ENCODE results near the gene HSH2D.

Gene HSH2D

GRCh38 chr19:16198370-16198651, 54.8 kb downstream of the HSH2D start:
- peak overlapping the region; percentile 98 for H3K4me3 ChIP-seq (replicated peaks; ENCODE audit: low read depth, low read length)
- TF ChIP-seq, protein P1, sequence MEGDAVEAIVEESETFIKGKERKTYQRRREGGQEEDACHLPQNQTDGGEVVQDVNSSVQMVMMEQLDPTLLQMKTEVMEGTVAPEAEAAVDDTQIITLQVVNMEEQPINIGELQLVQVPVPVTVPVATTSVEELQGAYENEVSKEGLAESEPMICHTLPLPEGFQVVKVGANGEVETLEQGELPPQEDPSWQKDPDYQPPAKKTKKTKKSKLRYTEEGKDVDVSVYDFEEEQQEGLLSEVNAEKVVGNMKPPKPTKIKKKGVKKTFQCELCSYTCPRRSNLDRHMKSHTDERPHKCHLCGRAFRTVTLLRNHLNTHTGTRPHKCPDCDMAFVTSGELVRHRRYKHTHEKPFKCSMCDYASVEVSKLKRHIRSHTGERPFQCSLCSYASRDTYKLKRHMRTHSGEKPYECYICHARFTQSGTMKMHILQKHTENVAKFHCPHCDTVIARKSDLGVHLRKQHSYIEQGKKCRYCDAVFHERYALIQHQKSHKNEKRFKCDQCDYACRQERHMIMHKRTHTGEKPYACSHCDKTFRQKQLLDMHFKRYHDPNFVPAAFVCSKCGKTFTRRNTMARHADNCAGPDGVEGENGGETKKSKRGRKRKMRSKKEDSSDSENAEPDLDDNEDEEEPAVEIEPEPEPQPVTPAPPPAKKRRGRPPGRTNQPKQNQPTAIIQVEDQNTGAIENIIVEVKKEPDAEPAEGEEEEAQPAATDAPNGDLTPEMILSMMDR (IDR thresholded peaks at IDR 0.05; ENCODE audit: low read depth, low read length, missing control alignments): no peak
- no peak for DNase-seq (ENCODE audit: extremely low read depth, low read depth)

GRCh38 chr19:16199275-16199932, 55.9 kb downstream of the HSH2D start:
- no peak for DNase-seq (ENCODE audit: extremely low read depth, low read depth)
- TF ChIP-seq, protein P1 (IDR thresholded peaks at IDR 0.05; ENCODE audit: low read depth, low read length, missing control alignments): no peak
- peak overlapping the region; percentile 98 for H3K4me3 ChIP-seq (replicated peaks; ENCODE audit: low read depth, low read length)

DNA sequence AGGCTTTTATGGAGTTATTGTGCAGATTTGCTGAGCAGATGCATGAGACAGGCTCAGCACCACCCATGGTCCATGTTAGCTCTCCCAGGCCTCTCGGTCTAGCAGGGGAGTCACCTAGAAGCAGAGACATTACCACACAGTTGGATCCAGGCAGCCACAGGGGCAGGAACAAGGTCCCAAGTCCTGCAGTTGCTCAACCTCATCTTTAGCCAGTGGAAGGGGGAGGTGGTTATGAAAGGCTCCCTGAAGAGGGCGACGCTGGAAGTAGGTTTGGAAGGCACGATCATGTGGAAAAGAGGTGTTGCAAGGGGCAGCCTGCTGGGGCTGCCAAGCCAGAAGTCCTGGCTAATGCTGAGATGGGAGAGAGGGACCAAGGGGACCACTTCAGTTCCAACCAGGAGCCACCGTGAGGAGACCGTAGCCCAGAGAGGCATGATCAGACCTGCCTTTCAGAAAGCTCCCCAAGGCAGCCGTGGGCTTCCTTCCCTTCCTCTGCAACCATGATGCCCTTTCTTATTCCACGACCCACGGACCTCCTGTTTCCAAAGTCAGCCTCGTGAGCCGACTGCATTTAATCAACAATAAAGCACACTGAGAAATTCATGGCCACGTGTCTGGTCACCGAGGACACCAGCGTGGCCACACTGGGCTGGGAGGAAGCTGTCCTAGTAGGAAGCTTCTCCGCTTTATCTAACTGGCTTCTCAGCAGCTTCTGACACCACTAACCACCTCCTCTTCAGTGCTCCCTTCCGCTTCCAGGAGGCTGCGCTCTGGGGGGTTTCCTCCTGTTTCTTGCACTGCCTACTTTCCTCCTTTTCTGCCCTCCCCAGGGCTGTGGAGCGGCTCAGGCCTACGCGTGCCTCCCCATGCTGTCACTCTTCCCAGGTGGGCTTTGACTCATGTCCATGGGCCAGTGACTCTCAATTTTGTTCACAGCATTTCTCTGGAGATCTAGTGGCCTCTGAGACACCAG, 56.8 kb downstream of the HSH2D start:
- H3K4me3 ChIP-seq (replicated peaks; ENCODE audit: low read depth, low read length): no peak overlapping the region
- TF ChIP-seq, protein P1 (IDR thresholded peaks at IDR 0.05; ENCODE audit: low read depth, low read length, missing control alignments): no peak
- DNase-seq (ENCODE audit: extremely low read depth, low read depth): no peak

- DNase-seq (ENCODE audit: extremely low read depth, low read depth): no peak
- TF ChIP-seq, protein P1 (IDR thresholded peaks at IDR 0.05; ENCODE audit: low read depth, low read length, missing control alignments): no peak
- no peak overlapping the region for H3K4me3 ChIP-seq (replicated peaks; ENCODE audit: low read depth, low read length)
These were observed 57.5 kb downstream of the HSH2D start for GRCh38 chr19:16201011-16201391.

- DNase-seq (ENCODE audit: extremely low read depth, low read depth): no peak
- TF ChIP-seq, protein P1 (IDR thresholded peaks at IDR 0.05; ENCODE audit: low read depth, low read length, missing control alignments): no peak
- H3K4me3 ChIP-seq (replicated peaks; ENCODE audit: low read depth, low read length): no peak overlapping the region
These were observed 59.1 kb downstream of the HSH2D start for GRCh38 chr19:16202320-16203255.

GRCh38 chr19:16203256-16204004, 59.9 kb downstream of the HSH2D start:
- TF ChIP-seq, protein P1 (IDR thresholded peaks at IDR 0.05; ENCODE audit: low read depth, low read length, missing control alignments): no peak
- H3K4me3 ChIP-seq (replicated peaks; ENCODE audit: low read depth, low read length): no peak overlapping the region
- no peak for DNase-seq (ENCODE audit: extremely low read depth, low read depth)
